Heart left ventricle (tissue), 13 donors: ENCODE data around the gene OLIG2.

ENCODE experiments used
- POLR2A ChIP-seq, 2 donors: fragments of 450-650 bp; IDR thresholded peaks; one replicate each; pipeline ENCODE4 v1.6.1; 2017; ENCODE audit warnings: antibody characterized with exemption in 2 of 2, mild to moderate bottlenecking in 2 of 2, moderate library complexity in 2 of 2
- TF ChIP-seq, protein P1 (sequence below), 12 donors: fragments of 200-600 bp; sonication (generic) in 4 of 12; IDR thresholded peaks; one replicate each; pipeline versions ENCODE4 v1.5.0 to v1.8.0; 2018 to 2022; ENCODE audit warnings: antibody characterized with exemption in 12 of 12, mild to moderate bottlenecking in 5 of 12
- donor health status: ischemic (EF 13 %, LVEDD 7.1; RV severe dilation, severe dysfunction).
- donor health status: DM: no; HTN: yes; CAD: no.
- donor health status: DM: no; HTN: no; CAD: no.
- donor health status: ischemic (EF 25% LVEDD 6.9; RV normal size, moderate dysfunction).
- donor health status: ischemic (EF 25% LVEDD 5.7; RV mildly dilated, moderate dysfunction).
- donor health status: ischemic (EF 35%, LVEDD 5.7; RV mildly dilated, moderate dysfunction).
- donor health status: nonischemic (EF 11% LVEDD 7.7; RV severe dilation, severe dysfunction).
- donor health status: DM: yes; HTN: yes; CAD: no.
- donor health status: PGD.
- donor health status: ischemic (EF 29% LVEDD 5.4; RV normal size, mild dysfunction).
- donor health status: nonischemic (EF 23%, LVEDD 6.1; RV moderate dilation, normal function).

DNA sequence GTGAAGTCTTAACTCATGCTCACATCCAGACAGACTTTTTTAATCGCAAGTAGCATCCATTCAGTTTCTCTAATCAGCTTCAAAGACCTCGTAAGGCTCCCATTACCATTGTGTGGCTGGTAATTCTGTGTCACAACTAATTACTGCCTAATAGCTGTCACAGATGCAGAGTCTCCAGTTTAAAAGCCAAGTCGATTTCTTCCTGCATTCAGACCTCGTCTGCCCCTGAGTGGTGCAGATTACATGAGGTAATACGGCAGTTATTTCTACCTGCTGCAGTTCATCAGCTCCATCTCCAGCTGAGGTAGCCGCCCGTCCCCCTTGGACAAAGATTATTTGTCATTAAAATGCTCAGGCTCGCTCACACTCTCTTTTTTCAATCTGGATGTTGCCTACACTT is 34.4 kb upstream of the OLIG2 start:
- no peak for TF ChIP-seq POLR2A (IDR thresholded peaks at IDR 0.05)
- TF ChIP-seq, protein P1, sequence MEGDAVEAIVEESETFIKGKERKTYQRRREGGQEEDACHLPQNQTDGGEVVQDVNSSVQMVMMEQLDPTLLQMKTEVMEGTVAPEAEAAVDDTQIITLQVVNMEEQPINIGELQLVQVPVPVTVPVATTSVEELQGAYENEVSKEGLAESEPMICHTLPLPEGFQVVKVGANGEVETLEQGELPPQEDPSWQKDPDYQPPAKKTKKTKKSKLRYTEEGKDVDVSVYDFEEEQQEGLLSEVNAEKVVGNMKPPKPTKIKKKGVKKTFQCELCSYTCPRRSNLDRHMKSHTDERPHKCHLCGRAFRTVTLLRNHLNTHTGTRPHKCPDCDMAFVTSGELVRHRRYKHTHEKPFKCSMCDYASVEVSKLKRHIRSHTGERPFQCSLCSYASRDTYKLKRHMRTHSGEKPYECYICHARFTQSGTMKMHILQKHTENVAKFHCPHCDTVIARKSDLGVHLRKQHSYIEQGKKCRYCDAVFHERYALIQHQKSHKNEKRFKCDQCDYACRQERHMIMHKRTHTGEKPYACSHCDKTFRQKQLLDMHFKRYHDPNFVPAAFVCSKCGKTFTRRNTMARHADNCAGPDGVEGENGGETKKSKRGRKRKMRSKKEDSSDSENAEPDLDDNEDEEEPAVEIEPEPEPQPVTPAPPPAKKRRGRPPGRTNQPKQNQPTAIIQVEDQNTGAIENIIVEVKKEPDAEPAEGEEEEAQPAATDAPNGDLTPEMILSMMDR (IDR thresholded peaks at IDR 0.05): no peak
